PC-3 (cell line): Measurements from ENCODE around the gene EID3. TPM values are rescaled to one million over a fixed set of nuclear protein-coding genes. Genes with fewer than 3 reads are reported as not detected.

Source experiments
- ATAC-seq: fragments of 200-7000 bp; cut with Tn5 transposase; 2 replicates; pipeline ENCODE4 v1.9.1; 2020; ENCODE audit warnings: mild to moderate bottlenecking, moderate library complexity
- BruUV-seq: library from RNA; stranded (reverse); fragments of 400-500 nt; replicated peaks from 2 replicates; lab custom pipeline; 2021; lab: Mats Ljungman, UMichigan
- CTCF ChIA-PET: fragments of 300-600 bp; sonication (Branson Sonifier 250); formaldehyde crosslinking; loops from one replicate; lab custom pipeline; 2022; ENCODE audit warnings: antibody characterized with exemption; lab: Charles Lee
- POLR2A ChIA-PET: fragments of 300-600 bp; sonication (Branson Sonifier 250); formaldehyde crosslinking; loops from one replicate; lab custom pipeline; 2022; ENCODE audit warnings: antibody characterized with exemption; ENCODE audit not compliant: unreplicated experiment; lab: Charles Lee
- DNase-seq: peaks from one replicate; pipeline ENCODE4 v3.0.0-alpha.2; 2015
- H2AFZ ChIP-seq: fragments of 300-600 bp; sonication (generic); 2 replicates; pipeline ENCODE4 v1.6.0; 2016; ENCODE audit warnings: antibody characterized with exemption, low read length
- H3F3A ChIP-seq: fragments of 300-600 bp; sonication (generic); one replicate; pipeline ENCODE4 v1.6.0; 2017; ENCODE audit warnings: antibody characterized with exemption, low read length, control low read depth, mild to moderate bottlenecking; ENCODE audit not compliant: unreplicated experiment
- H3K27ac ChIP-seq: fragments of 300-600 bp; sonication (generic); 2 replicates; pipeline ENCODE4 v1.5.1; 2016; ENCODE audit warnings: mild to moderate bottlenecking, low read length
- H3K27me3 ChIP-seq: fragments of 300-600 bp; sonication (generic); 2 replicates; pipeline ENCODE4 v1.6.1; 2016; ENCODE audit warnings: low read length, mixed read lengths
- H3K36me3 ChIP-seq: fragments of 300-600 bp; sonication (generic); 2 replicates; pipeline ENCODE4 v1.6.1; 2016; ENCODE audit warnings: low read depth, mixed run types, low read length, mixed read lengths
- H3K4me1 ChIP-seq: fragments of 300-600 bp; sonication (generic); 2 replicates; pipeline ENCODE4 v1.5.1; 2016; ENCODE audit warnings: low read length; ENCODE audit not compliant: insufficient read depth
- H3K4me2 ChIP-seq: fragments of 300-600 bp; sonication (generic); 2 replicates; pipeline ENCODE4 v1.6.0; 2016; ENCODE audit warnings: low read length
- H3K4me3 ChIP-seq: fragments of 300-600 bp; sonication (generic); 2 replicates; pipeline ENCODE4 v1.5.1; 2016; ENCODE audit warnings: mild to moderate bottlenecking, low read length, mixed read lengths
- H3K79me2 ChIP-seq: fragments of 300-600 bp; sonication (generic); 2 replicates; pipeline ENCODE4 v1.6.1; 2017; ENCODE audit warnings: low read length, mixed read lengths
- H3K9ac ChIP-seq: fragments of 300-600 bp; sonication (generic); 2 replicates; pipeline ENCODE4 v1.6.0; 2016; ENCODE audit warnings: mild to moderate bottlenecking, low read length
- H3K9me2 ChIP-seq: fragments of 300-600 bp; sonication (generic); replicated peaks from 2 replicates; pipeline ENCODE4 v1.6.1; 2016; ENCODE audit warnings: mixed run types, low read length, mixed read lengths
- H3K9me3 ChIP-seq: fragments of 300-600 bp; sonication (generic); 2 replicates; pipeline ENCODE4 v1.6.1; 2016; ENCODE audit warnings: low read length, mixed read lengths
- H4K20me1 ChIP-seq: fragments of 300-600 bp; sonication (generic); 2 replicates; pipeline ENCODE4 v1.6.1; 2016; ENCODE audit warnings: low read length, mixed read lengths
- CTCF ChIP-seq: fragments of 300-600 bp; sonication (generic); conservative IDR thresholded peaks from 2 replicates; pipeline ENCODE4 v1.5.1; 2017; ENCODE audit warnings: antibody characterized with exemption, low read depth, mild to moderate bottlenecking, low read length
- EZH2 ChIP-seq: fragments of 300-600 bp; sonication (generic); IDR thresholded peaks from one replicate; pipeline ENCODE4 v1.6.1; 2017; ENCODE audit warnings: antibody characterized with exemption, mild to moderate bottlenecking, low read length; ENCODE audit not compliant: unreplicated experiment
- EZH2phosphoT487 ChIP-seq: fragments of 300-600 bp; sonication (generic); IDR thresholded peaks from 2 replicates; pipeline ENCODE4 v1.6.1; 2018; ENCODE audit warnings: mild to moderate bottlenecking, antibody characterized with exemption, low read length, borderline replicate concordance
- intact Hi-C: fragments of 100-400 bp; cut with micrococcal nuclease; formaldehyde crosslinking; loops from 2 replicates; pipeline ENCODE4 v1.9.0; 2023
- total RNA-seq: library from RNA; depleted of rRNA; stranded (reverse); fragments of >200 nt; gene quantifications from 2 replicates; pipeline ENCODE4 v1.2.3, GENCODE V29; 2014

The EID3 gene
- total RNA-seq, 1 experiment from 2014 or later, result 9.8 TPM

GRCh38 chr12:104315326-104316224 is 12.0 kb downstream of the EID3 start:
- H3K4me1 ChIP-seq, result no peaks in the 10 kb centered on the region
- no peak for ATAC-seq

GRCh38 chr12:104316936-104317335 is 13.4 kb downstream of the EID3 start:
- no peaks in the 10 kb centered on the region for H3K27me3 ChIP-seq
- intact Hi-C loops, result no loop called here
- peaks cover 95% of the 10 kb centered on the region for H3K36me3 ChIP-seq
- no peak for ATAC-seq
- no peak overlapping the region for H3K27ac ChIP-seq
- DNase-seq, result no peak
- peaks cover 80% of the 10 kb centered on the region for H4K20me1 ChIP-seq
- no peak overlapping the region for H2AFZ ChIP-seq
- ChIA-PET POLR2A (no interaction called here), CTCF (no interaction called here)
- H3K4me1 ChIP-seq, result no peaks in the 10 kb centered on the region
- no TSS peak for BruUV-seq
- H3K4me2 ChIP-seq, result no peak overlapping the region
- TF ChIP-seq CTCF, result no peak
- no peak for TF ChIP-seq EZH2
- TF ChIP-seq EZH2phosphoT487, result no peak
- H3K9ac ChIP-seq, result no peak overlapping the region
- no peaks in the 10 kb centered on the region for H3K9me2 ChIP-seq
- no peaks in the 10 kb centered on the region for H3K9me3 ChIP-seq
- peaks cover 32% of the 10 kb centered on the region for H3F3A ChIP-seq
- no peak overlapping the region for H3K4me3 ChIP-seq
- H3K79me2 ChIP-seq, result peaks cover 93% of the 10 kb centered on the region

More at GRCh38 chr12:104315326-104316224, 12.0 kb downstream of the EID3 start:
- peaks cover 82% of the 10 kb centered on the region for H4K20me1 ChIP-seq
- no TSS peak for BruUV-seq
- DNase-seq, result no peak
- ChIA-PET CTCF (no interaction called here), POLR2A (interaction anchor here (0.5 kb wide), 1 partner anchor 13 kb away, joined by 6 read pairs; no protein-coding TSS in a partner anchor)
- no peak overlapping the region for H3K4me2 ChIP-seq
- no peaks in the 10 kb centered on the region for H3K9me3 ChIP-seq
- H3K79me2 ChIP-seq, result peaks cover 91% of the 10 kb centered on the region
- no peaks in the 10 kb centered on the region for H3K27me3 ChIP-seq
- H3K36me3 ChIP-seq, result peaks cover 91% of the 10 kb centered on the region
- H3K4me3 ChIP-seq, result no peak overlapping the region
- TF ChIP-seq CTCF, result no peak
- TF ChIP-seq EZH2, result no peak
- TF ChIP-seq EZH2phosphoT487, result no peak
- H3F3A ChIP-seq, result peaks cover 38% of the 10 kb centered on the region
- H2AFZ ChIP-seq, result no peak overlapping the region
- intact Hi-C loops, result no loop called here
- H3K9ac ChIP-seq, result no peak overlapping the region
- H3K27ac ChIP-seq, result no peak overlapping the region
- H3K9me2 ChIP-seq, result no peaks in the 10 kb centered on the region
